Pulmonary artery endothelial cell (primary cell): ENCODE data around the gene OPCML. TPM values are rescaled to one million over a fixed set of nuclear protein-coding genes. Genes with fewer than 3 reads are reported as not detected.

ENCODE experiments used
- DNase-seq: peaks from one replicate; pipeline ENCODE4 v3.0.0-alpha.2; 2011; ENCODE audit warnings: low read depth, low spot score
- total RNA-seq: library from RNA; depleted of rRNA; stranded (reverse); fragments of >200 nt; gene quantifications from 2 replicates; pipeline ENCODE4 v1.2.3, GENCODE V29; 2014

Gene OPCML
- total RNA-seq, 1 donor from 2014 or later = not detected

DNA sequence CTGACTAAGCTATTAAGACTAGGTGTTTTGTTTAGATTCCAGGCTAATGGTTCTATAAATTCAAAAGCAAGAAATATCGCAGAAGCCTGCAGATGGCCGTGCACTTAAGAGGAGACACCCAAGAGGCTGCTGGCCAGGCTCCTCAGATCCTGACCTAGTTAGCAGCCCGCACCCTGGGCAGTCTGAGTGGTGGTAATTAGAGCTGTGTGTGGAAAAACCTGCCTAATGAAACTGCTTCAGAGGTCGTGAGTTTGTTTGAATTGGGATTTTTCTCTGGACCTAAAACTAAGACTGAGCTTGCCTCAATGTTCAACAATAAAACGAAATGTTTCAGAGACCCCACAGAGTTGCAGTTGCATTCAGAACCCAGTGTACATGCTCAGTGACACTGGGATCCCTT, 627.7 kb downstream of the OPCML start:
- no peak for DNase-seq

- no peak for DNase-seq
These were observed 628.2 kb downstream of the OPCML start for GRCh38 chr11:132904091-132904490.

- no peak for DNase-seq
These were observed 630.4 kb downstream of the OPCML start for GRCh38 chr11:132901638-132902471.

- no peak for DNase-seq
These were observed 633.6 kb downstream of the OPCML start for GRCh38 chr11:132898676-132899075.

DNA sequence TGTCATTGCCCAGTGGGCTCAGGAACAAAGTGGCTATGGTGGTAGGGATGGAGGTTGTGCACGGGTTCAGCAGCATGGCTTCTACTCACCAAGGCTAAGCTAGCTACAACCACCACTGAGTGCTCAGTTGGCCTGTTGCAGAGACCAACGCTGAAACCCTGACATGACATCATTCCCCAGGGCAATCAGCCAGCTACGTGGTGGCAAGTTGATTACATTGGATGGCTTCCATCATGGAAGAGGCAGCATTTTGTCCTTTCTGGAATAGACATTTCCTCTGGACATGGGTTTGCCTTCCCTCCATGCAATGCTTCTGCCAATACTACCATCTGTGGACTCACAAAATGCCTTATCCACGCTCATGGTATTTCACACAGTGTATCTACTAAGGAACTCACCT, 634.3 kb downstream of the OPCML start:
- DNase-seq = no peak

GRCh38 chr11:132895340-132895739, 637.0 kb downstream of the OPCML start:
- no peak for DNase-seq

DNA sequence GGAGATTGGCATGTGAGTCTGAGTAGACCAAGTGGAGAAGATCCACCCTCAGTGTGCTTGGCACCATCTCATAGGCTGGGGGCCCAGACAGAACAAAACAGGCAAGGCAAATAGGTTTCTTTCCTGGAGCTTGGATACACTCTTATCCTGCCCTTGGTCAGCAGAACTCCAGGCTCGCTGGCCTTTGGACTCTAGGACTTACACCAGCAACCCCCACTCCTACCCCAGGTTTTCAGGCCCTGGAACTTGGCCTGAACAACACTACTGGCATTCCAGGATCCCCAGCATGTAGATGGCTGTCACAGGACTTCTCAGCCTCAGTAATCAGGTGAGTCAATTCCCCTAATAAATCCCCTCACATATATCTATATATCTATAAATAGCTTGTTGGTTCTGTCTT, 637.7 kb downstream of the OPCML start:
- no peak for DNase-seq

- DNase-seq = no peak
These were observed 639.4 kb downstream of the OPCML start for GRCh38 chr11:132892876-132893275.

DNA sequence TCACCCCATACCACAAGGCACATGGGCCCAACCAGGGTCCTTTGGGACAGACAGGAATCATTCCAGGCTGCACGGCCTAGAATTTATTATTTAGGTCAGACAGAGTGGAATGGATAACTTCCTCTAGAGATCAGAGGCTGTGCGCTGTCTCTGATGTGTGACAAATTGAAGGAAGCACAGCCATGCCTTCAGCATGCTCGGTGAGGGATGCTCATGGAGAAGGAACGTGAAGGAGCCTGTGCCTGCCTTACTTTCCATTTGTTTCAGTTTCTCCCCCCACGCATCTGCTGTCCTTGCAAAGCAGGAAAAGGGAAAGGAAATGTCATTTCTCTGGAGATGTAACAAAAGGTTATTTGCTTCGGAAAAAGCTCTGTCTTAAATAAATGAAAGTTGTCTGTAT, 644.1 kb downstream of the OPCML start:
- no peak for DNase-seq

DNA sequence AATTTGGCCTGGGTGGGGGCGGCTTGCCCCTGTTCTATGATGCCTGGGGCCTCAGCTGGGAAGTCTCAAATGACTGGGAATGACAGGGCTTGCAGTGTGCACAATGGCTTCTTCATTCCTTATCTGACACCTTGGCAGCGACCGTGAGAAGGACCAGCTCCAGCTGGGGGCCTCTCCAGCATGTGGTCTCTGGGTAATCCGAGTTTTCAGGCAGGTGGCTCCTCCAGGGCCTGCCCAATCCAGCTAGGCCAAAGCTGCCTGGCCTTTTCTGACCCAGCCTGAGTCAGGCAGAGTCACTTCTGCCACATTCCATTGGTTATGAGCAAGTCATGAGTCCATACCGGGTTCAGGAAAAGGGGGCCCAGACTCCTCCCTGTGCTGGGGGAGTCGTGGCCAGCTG, 646.0 kb downstream of the OPCML start:
- DNase-seq = no peak

- DNase-seq = no peak
These were observed 649.1 kb downstream of the OPCML start for GRCh38 chr11:132883241-132883640.

GRCh38 chr11:132881622-132882021, 650.7 kb downstream of the OPCML start:
- DNase-seq = no peak

DNA sequence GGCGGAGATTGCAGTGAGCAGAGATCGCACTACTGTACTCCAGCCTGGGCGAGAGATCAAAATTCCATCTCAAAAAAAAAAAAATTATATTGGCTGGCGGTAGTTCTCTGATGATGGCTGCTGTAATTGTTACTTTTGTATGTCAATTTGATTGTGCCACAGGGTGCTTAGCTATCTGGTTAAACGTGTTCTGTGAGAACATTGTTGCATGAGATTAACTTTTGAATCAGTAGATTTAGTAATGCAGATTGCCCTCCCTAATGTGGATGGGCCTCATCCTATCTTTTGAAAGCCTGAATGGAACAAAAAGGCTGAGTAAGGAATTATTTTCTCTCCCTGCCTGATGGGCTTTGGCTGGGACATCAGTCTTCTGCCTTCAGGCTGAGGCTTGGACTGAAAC, 654.2 kb downstream of the OPCML start:
- no peak for DNase-seq

GRCh38 chr11:132876705-132877104, 655.6 kb downstream of the OPCML start:
- DNase-seq = no peak

- no peak for DNase-seq
These were observed 656.1 kb downstream of the OPCML start for GRCh38 chr11:132876239-132876638.

- no peak for DNase-seq
These were observed 657.7 kb downstream of the OPCML start for GRCh38 chr11:132874638-132875037.

DNA sequence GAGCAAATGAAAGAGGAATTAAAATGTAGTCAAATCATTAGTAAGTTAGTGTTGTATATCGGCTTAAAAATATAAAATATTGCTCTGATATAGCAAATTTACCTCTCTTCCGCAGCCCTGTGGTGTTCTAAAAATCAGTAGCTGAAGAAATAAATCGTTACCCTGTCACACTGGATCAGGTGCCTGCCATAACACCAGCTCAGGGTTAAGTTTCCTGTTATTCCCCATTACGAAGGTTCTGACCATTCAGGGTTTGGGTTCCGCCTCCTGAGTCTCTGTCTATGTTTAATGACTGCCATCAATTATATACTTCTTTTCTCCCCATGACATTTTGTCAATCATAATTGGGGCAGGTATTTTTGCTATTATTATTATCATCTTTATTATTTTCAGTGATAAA, 658.5 kb downstream of the OPCML start:
- no peak for DNase-seq

- DNase-seq = no peak
These were observed 660.1 kb downstream of the OPCML start for GRCh38 chr11:132872211-132872610.

- no peak for DNase-seq
These were observed 665.3 kb downstream of the OPCML start for GRCh38 chr11:132866783-132867545.

- no peak for DNase-seq
These were observed 666.7 kb downstream of the OPCML start for GRCh38 chr11:132865623-132866022.

GRCh38 chr11:132864811-132865576, 667.3 kb downstream of the OPCML start:
- DNase-seq = no peak

- no peak for DNase-seq
These were observed 669.4 kb downstream of the OPCML start for GRCh38 chr11:132862933-132863332.
